Measurements from ENCODE around the gene MAN2A1.

The MAN2A1 gene

GRCh38 chr5:109689740-109690241, at the start of gene MAN2A1:
MAN2A1 (plus strand) TSS chr5:109689927; CDS start chr5:109690418, 491 bp downstream.
- peak; percentile 50 to 67 (median 64) for DNase-seq (ENCODE audit: low read depth in 2 of 3, low spot score in 1 of 3)

- DNase-seq (ENCODE audit: low read depth in 2 of 3, low spot score in 1 of 3) = no peak
Measured at GRCh38 chr5:109640976-109641375, 48.8 kb upstream of the MAN2A1 start.

DNA sequence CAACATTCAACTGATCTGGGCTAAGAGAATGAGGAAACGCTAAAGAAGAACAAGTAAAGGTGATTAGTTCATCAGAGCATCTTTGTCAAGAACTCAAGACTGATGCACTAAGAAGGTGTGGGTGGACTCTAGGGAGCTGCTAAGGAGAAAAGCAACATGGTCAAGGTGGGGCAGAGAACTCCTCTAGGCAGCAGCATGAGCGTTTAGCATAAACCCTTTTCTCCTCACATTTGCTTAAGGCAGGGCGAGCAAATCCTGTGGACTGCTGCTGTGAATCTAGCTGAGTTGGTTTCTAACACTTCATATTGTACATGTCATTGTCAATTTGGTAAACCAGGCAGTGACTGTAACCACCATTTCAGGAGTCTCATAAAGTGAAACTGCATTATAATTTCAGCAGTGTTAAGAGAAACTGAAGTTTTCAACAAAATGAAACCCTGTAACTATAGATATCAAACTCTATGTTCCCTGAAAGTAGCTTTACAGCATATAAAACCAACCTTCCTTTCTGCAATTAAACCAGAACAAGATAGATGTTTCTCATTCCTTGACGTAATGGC, 45.9 kb upstream of the MAN2A1 start:
- no peak for DNase-seq (ENCODE audit: low read depth in 2 of 3, low spot score in 1 of 3)

DNA sequence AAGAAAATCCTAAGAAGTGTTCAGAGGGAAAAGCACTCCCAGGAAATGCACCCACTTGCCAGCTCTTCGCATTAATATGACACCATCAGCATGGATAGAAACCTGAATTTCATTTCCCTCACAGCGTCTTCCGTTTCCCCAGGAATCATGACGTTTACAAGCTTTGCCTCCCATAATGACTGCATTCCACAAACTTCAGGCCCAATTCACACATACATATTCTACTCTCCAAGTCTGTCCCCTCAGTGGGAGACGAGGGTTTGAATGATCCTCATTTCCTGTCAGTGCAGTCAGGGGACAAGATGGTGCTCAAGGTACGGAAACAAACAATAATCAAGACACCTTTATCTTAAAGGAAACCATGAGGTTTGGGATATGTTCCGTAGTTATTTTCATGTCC, 44.9 kb upstream of the MAN2A1 start:
- DNase-seq (ENCODE audit: low read depth in 2 of 3, low spot score in 1 of 3) = no peak

GRCh38 chr5:109645707-109646192, 44.0 kb upstream of the MAN2A1 start:
- DNase-seq (ENCODE audit: low read depth in 2 of 3, low spot score in 1 of 3) = no peak

- no peak for DNase-seq (ENCODE audit: low read depth in 2 of 3, low spot score in 1 of 3)
Measured at GRCh38 chr5:109649318-109649717, 40.4 kb upstream of the MAN2A1 start.

- no peak for DNase-seq (ENCODE audit: low read depth in 2 of 3, low spot score in 1 of 3)
Measured at GRCh38 chr5:109650493-109650892, 39.2 kb upstream of the MAN2A1 start.

- DNase-seq (ENCODE audit: low read depth in 2 of 3, low spot score in 1 of 3) = no peak
Measured at GRCh38 chr5:109652096-109652495, 37.6 kb upstream of the MAN2A1 start.

DNA sequence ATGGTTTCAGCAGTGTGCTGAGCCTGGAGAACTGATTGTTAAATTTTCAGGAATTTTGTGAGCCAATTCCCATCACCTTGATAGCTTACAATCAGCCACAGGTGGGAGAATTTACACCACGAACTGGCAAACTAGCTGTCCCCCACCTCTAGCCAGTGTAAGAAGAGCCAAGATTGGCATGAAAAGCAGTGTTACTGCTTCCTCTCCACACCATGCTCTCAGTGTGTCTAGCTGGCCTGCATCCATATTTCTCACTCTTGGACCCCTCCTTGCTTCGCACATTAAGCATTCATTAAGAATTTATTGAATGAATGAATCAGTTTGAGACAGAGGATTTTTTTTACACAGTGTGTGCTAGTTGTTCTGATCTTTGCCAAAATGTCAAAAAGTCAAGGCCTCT, 36.7 kb upstream of the MAN2A1 start:
- DNase-seq (ENCODE audit: low read depth in 2 of 3, low spot score in 1 of 3) = no peak

DNA sequence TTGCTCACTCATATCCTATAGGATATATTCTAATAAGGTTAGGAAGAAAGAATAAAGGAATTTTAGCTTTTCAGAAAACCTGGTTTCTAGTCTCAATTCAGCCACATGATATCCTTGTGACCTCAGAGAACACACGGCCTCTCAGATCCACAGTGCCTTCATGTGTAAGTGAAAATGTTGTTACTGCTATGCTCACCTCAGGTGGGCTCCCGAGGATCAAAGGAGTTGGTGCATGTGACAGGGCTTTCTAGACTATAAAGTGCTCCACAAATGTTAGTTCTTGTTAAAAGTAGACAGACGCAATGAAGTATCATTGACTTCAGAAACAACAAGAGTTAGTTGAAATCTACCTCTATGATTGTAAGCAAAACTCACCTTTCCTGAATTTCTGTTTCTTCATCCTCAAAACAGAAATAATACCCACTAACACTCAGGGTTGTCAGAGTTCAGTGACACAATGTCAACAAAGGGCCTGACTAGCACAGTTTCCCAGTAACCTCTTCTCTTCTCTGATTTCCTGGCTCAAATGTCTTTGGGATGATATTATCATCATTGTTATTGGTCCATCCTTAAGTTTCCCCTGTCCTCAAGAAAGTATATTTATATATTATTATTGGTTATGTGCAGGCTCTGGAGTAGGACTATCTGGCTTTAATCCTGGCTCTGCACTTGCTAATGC, 36.0 kb upstream of the MAN2A1 start:
- DNase-seq (ENCODE audit: low read depth in 2 of 3, low spot score in 1 of 3) = no peak

GRCh38 chr5:109654455-109654854, 35.3 kb upstream of the MAN2A1 start:
- DNase-seq (ENCODE audit: low read depth in 2 of 3, low spot score in 1 of 3) = no peak

DNA sequence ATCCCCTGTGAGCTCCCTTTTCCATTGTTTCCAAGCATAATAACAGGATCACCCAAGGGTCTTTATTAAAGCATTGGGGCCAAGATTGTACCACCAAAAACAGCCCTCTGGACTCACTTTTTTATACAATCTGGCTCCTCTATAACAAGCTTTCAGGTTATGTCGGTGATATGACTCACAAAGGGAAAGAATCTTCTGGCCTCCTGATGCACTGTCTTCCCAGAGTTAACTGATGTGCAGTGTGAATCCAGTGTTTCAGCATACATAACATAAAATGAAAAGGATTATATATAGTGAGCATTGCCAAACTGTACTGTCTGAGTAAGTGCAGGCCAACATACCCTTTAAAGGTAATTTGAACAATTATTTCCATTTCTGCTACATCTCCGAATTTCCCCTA, 33.9 kb upstream of the MAN2A1 start:
- no peak for DNase-seq (ENCODE audit: low read depth in 2 of 3, low spot score in 1 of 3)

GRCh38 chr5:109656829-109657228, 32.9 kb upstream of the MAN2A1 start:
- peak in 2 of 3 donors; percentile 22 to 36 for DNase-seq (ENCODE audit: low read depth in 2 of 3, low spot score in 1 of 3)

DNA sequence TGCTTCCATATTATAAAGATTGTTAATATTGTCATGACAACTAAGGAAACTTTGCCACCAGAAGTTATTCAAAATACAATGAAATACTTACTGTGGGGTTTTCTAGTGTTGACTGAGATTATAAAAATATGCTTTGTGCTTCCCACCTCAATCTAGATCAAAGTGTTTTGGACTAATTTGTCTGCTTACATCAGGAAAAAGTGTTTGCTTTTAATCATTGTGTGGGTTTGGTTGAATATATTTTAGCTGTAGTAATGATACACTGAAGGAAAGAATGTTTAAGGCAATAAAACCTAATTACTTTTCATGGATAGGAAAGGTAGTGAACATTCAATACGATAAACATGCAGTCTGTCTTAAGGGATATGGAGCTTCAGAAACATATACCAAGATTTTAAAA, 29.8 kb upstream of the MAN2A1 start:
- DNase-seq (ENCODE audit: low read depth in 2 of 3, low spot score in 1 of 3) = no peak

DNA sequence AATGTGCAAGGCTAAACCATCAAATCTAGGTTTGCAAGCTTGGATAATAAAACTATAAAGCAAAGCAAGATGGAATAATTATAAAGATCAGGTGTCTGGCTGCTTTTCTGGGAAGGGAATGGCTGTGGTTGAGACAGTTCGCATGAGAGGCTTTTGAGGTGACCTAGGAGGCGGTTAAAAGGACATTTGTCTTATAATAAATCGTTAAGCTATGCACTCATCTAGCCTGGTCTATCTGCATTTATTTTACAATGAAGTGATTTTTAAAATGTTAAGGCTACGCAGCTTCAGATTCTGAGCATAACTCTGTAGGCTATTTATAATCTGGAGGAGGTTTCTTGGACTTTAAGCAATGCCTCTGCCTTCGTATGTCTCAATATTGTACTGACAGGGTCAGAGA, 29.4 kb upstream of the MAN2A1 start:
- no peak for DNase-seq (ENCODE audit: low read depth in 2 of 3, low spot score in 1 of 3)

DNA sequence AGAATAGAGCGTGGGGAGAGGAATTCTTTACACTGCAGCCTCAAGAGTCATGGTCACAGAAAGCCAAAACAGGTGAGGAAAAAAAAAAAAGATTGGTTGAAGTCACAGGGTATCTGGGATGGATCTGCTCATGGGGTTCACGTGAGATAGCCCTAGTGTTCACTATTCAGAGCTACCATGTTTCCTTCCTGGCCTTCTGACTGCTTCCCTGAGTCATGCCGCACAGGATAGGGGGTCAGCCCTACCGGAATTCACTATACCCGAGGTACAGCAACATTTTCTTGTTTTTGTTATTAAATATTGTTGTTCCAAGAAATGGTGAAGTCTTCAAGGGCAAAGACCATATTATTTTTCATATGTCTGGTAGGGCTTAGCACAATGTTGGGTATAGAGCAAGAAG, 21.5 kb upstream of the MAN2A1 start:
- no peak for DNase-seq (ENCODE audit: low read depth in 2 of 3, low spot score in 1 of 3)

DNA sequence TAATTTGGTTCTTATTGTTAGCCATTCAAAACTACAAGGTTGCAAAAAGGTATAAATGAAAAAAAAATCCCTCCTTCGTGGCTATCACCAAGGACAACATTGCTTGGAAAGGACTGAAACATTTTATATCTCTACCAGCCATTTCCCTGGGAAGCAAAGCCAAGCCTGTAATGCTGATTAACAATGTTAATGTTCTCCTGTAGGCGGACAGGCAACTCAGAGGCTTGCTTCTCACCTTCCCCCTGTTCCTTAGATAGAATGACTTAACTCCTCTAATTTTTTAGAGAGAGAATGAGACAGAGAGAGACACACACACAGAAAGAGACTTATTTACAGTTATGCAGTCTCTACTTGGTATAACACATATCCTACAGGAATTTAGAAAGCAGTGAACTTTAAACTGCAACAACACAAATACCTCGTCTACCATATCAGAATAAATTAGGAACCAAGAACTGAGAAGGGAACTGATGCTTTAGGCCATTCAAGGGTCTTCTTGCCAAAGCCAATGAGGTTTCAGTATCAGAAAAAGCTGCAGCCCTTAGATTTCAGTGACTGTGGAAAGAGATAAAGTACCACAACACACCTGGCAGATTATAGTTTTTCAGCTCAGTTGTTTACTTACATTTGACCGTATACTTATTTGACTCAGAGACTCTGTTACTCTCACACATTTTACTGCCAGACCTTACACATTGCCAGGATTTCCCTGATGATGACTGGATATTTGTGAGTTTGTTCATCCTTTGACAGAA, 20.9 kb upstream of the MAN2A1 start:
- no peak for DNase-seq (ENCODE audit: low read depth in 2 of 3, low spot score in 1 of 3)

- no peak for DNase-seq (ENCODE audit: low read depth in 2 of 3, low spot score in 1 of 3)
Measured at GRCh38 chr5:109669991-109670706, 19.6 kb upstream of the MAN2A1 start.

DNA sequence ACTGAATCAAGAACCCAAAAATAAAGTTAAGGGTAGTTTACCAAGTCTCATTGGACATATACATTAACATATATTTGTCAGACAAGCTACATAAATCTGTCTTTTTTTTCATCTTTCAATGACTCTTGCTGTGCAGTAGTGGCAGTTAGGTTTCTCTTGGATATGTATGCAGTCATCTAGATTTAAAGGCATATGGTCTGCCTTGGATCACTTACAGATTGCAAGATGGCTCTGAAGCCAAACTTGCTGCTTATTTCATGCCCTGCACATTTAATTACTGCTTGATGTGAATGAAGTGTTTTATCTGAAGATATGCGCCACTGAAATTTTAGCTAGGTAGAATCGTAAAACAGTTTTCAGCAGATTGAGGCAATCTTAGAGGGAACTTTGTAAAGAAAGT, 18.6 kb upstream of the MAN2A1 start:
- no peak for DNase-seq (ENCODE audit: low read depth in 2 of 3, low spot score in 1 of 3)

- DNase-seq (ENCODE audit: low read depth in 2 of 3, low spot score in 1 of 3) = no peak
Measured at GRCh38 chr5:109674596-109674995, 15.1 kb upstream of the MAN2A1 start.

DNA sequence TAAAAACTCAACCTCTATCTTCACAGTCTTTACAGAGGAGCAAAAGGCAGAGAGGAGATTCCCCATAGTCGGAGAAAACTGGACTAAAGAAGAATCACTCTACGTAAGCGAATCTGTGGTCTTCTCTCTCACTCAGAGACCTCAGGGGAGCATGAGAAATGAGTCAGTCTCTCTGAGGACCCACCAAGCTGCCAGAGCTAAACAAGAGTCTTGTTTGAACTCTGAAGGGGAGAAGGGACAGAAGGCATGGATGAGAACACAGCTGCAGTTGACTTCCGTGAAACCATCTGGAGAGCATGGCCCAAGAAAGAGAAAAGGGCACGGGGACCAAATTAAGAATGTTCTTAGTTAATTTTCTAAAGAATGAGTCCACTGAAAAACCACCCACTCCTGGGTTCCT, 12.8 kb upstream of the MAN2A1 start:
- DNase-seq (ENCODE audit: low read depth in 2 of 3, low spot score in 1 of 3) = no peak

Data from stimulated activated CD4-positive, alpha-beta T cell treated with anti-CD3 and anti-CD28 coated beads, Interleukin-12 subunit alpha, Interleukin-12 subunit beta, amount 100 ng/mL, for 48 hours (primary cell).